ENCODE results near the gene CCT2.
"Not testable (repeated sequence)": the region's sequence is repeated elsewhere in the genome, so short reads cannot be mapped to it uniquely, and the experiment has no call there.

CCT2 gene

GRCh38 chr12:69589082-69589481 lies 3.8 kb downstream of the CCT2 start:
- no peak for DNase-seq

- DNase-seq, result no peak
These were observed 10.4 kb downstream of the CCT2 start for GRCh38 chr12:69595689-69596088.

DNA sequence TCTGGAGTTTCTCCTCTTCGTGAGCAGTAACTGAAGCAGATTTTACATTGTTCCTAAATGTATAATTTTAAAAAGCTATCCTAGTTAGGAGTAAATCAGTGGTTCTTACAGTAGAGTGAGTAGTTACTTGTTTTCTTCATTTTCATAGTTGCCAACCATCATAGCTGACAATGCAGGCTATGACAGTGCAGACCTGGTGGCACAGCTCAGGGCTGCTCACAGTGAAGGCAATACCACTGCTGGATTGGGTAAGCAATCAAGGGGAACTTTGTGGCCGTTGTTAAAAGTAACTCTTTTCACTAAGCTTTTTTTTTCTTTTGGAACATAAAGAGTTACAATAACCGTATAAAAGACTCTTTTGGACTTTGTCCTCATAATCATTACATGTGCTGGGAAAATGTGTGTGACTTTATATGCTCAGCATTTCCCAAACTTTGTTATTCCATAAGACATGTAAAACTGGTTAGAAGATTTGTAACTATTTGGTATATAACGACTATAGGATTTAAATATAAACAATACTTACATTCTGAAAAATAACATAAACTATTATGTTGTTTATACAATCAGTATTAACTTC lies 13.0 kb downstream of the CCT2 start:
- DNase-seq, result no peak

- DNase-seq, result no peak
These were observed 15.5 kb downstream of the CCT2 start for GRCh38 chr12:69600804-69601203.

GRCh38 chr12:69601962-69602685 lies 16.9 kb downstream of the CCT2 start:
- DNase-seq, result no peak

DNA sequence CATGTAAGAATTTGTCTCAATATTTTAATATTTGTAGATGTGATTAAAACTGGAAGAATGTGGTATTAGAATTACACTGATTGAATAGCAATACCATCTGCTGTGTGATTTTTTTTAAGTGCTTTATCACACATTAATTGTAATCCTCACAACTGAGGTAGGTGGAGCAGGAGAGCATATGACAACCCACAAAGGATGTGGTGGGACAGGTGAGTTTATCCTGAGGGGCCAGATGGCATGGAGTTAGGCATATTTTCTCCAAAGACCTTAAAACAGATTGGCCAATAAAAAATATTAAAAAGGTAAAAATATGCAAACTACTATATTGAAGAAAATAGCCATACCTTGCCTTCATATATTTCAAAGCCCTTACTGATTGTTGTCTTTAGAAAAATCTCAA lies 17.7 kb downstream of the CCT2 start:
- no peak for DNase-seq

- not testable (repeated sequence) for DNase-seq
These were observed 18.3 kb downstream of the CCT2 start for GRCh38 chr12:69603556-69603955.

- DNase-seq, result not testable (repeated sequence)
These were observed 19.0 kb downstream of the CCT2 start for GRCh38 chr12:69604275-69604674.

GRCh38 chr12:69608114-69608513 lies 22.9 kb downstream of the CCT2 start:
- DNase-seq, result no peak

DNA sequence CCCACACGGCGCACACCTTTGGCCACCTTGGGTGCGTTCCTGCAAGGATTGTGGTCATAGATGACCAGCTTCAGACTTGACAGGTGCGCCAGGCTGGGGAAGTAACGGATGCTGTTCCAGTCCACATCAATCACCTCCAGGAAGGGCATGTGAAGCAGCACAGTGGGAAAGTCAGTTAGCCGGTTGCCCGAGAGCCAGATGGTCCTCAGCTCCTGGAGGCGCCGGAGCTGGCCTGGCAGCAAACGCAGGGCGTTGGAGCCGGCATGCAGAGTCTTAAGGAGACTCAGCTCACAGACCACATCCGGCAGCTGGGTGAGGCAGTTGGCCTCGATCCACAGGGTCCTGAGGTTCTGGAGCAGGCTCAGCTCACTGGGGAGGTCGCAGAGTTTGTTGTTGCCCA lies 24.9 kb downstream of the CCT2 start:
- DNase-seq, result no peak

DNA sequence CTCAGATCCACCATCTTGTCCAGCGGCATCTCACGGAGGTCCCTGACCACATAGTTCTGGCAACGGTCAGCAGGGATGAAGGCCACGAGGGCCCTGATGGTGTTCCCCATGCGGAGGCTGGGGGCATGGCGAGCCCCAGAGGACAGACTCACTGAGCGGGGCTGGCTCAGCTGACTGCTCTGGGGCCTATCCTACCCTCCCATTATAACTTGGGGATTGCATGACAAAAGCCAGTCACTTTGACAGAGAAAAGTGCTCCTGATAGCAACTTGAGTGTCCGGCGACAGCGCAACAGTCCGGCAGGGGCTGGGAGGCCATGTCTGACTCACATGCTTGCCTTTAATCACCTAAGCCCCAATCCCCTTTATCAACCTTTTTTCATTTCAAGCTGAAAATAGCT lies 25.5 kb downstream of the CCT2 start, which contains the start of gene LRRC10:
LRRC10 (minus strand) TSS at position 179 of the 400 bp plus-strand sequence; CDS start at position 110, 69 bp downstream.
- no peak for DNase-seq

- DNase-seq, result no peak
These were observed 28.1 kb downstream of the CCT2 start for GRCh38 chr12:69613351-69613750.

- DNase-seq, result no peak
These were observed 30.8 kb downstream of the CCT2 start for GRCh38 chr12:69616025-69616424.

- no peak for DNase-seq
These were observed 33.8 kb downstream of the CCT2 start for GRCh38 chr12:69619050-69619449.

- DNase-seq, result no peak
These were observed 34.8 kb downstream of the CCT2 start for GRCh38 chr12:69620077-69620476.

DNA sequence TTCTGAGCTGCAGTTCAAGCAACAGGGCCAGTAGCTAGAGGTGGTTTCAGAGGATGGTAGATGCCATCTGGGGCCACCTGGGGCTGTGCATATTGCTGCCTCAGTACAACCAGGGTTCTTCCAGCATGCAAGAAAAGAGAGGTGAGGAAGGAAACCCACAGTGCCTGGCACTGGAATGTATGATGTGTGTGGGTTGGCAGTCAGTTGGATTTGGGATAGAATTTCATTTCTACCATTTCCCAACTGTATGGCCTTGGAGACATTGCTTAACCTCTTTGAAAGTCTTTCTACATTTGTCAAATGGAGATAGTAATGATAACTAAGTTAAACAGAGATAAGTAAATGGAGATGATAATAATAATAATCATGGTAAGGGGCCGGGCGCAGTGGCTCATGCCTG lies 35.7 kb downstream of the CCT2 start:
- DNase-seq, result no peak

DNA sequence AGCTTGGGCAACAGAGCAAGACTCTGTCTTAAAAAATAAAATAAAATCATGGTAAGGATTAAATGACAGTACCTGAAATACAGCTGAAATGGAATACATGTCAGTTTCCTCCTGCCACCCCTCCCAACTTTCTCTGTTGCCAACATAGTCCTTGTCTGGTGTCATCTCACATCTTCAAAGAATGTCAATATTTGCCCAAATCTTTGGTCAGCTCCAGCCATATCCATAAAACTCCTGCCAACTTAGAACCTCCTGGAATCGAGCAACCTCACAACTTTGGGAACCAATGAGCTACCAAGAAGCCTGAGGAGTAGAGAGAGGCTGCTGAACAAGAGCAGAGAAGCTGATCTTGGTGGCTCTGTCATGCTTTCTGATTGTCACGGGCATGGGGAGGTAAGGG lies 36.3 kb downstream of the CCT2 start:
- DNase-seq, result no peak

DNA sequence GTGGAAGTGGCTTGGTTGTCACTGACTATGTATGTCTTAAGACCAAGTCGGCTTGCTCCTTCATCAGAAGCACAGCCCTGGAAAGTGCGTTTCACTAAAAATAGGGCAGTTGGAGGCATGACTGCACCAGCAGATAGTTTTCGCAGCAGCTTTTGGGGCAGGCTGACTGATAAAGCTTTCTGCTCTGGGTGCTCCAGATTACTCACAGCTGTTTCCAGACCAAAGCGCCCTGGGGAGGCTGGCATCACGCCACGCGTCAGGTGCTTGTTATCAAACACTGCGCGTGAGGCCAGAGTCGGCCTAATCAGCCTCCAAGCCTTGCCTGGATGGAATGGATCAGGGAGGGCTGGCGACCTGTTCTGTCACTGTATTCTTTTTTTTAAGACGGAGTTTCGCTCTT lies 38.7 kb downstream of the CCT2 start:
- no peak for DNase-seq

GRCh38 chr12:69627501-69627900 lies 42.2 kb downstream of the CCT2 start:
- DNase-seq, result no peak

GRCh38 chr12:69630191-69630590 lies 44.9 kb downstream of the CCT2 start:
- DNase-seq, result peak in 1 of 2 experiments; percentile 11

- DNase-seq, result no peak
These were observed 47.8 kb downstream of the CCT2 start for GRCh38 chr12:69633061-69633460.

- peak in 1 of 2 experiments; percentile 76 for DNase-seq
These were observed 54.2 kb downstream of the CCT2 start for GRCh38 chr12:69639400-69640016.

- DNase-seq, result no peak
These were observed 56.3 kb downstream of the CCT2 start for GRCh38 chr12:69641546-69641945.

DNA sequence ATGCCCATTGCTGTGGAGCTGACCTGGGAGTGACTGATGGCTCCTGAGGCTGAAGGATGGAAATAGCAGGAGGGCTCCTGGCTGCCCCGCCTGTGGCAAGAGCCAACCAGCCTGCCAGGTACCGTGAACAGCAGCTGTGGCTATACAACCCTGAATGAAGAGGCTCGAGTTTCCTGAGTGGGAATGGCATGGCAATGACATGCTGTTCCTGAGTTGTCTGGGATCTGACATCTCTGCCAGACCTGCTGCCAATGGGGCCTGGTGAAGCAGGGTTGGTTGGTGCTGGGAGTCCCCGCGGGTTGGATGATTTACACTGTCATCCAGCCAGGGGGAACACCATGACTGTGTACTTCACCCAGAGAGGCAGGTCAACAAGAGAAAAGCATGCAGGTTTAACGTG lies 57.3 kb downstream of the CCT2 start:
- no peak for DNase-seq

All from NCI-H526 (cell line).